PFSK-1 (cell line): Measurements from ENCODE around the gene MBD6.

ENCODE experiments used
- POLR2AphosphoS5 ChIP-seq: IDR thresholded peaks from 2 replicates; pipeline ENCODE4 v1.6.1; 2012; ENCODE audit warnings: low read depth, mild to moderate bottlenecking, control low read depth, low read length, moderate library complexity
- SIN3A ChIP-seq: IDR thresholded peaks from 2 replicates; pipeline ENCODE4 v1.6.1; 2012; ENCODE audit warnings: mild to moderate bottlenecking, low read length, moderate library complexity, borderline replicate concordance; ENCODE audit not compliant: insufficient read depth

GRCh38 chr12:57476162-57476992 lies 46.2 kb upstream of the MBD6 start:
- no peak for TF ChIP-seq POLR2AphosphoS5
- no peak for TF ChIP-seq SIN3A
